Prostate gland (tissue), 2 donors: Measurements from ENCODE around the gene RNF224. TPM values are rescaled to one million over a fixed set of nuclear protein-coding genes. Genes with fewer than 3 reads are reported as not detected.

Experiments
- DNase-seq: peaks from one replicate; pipeline ENCODE4 v3.0.0-alpha.2; 2019; ENCODE audit warnings: low spot score
- H3K27ac ChIP-seq, 2 donors: fragments of 200-600 bp; sonication (generic); 2 replicates each; pipeline ENCODE4 v1.5.1; 2017 to 2019
- H3K27me3 ChIP-seq: fragments of 200-600 bp; sonication (generic); replicated peaks from 2 replicates; pipeline ENCODE4 v1.5.1; 2019; ENCODE audit not compliant: insufficient read depth
- H3K36me3 ChIP-seq, 2 donors: fragments of 200-600 bp; sonication (generic); 1 replicate in 1 of 2; 2 replicates in 1 of 2; pipeline versions ENCODE4 v1.5.1 to v1.8.1; 2017 to 2019
- H3K4me1 ChIP-seq: fragments of 200-600 bp; sonication (generic); replicated peaks from 2 replicates; pipeline ENCODE4 v1.5.1; 2019
- H3K4me3 ChIP-seq, 2 donors: fragments of 200-600 bp; sonication (generic); 2 replicates each; pipeline ENCODE4 v1.5.1; 2017 to 2019
- H3K9me3 ChIP-seq: fragments of 200-600 bp; sonication (generic); 2 replicates; pipeline ENCODE4 v1.5.1; 2017
- POLR2A ChIP-seq: fragments of 450-650 bp; IDR thresholded peaks from one replicate; pipeline ENCODE4 v1.6.1; 2016; ENCODE audit warnings: antibody characterized with exemption, mild to moderate bottlenecking
- POLR2AphosphoS5 ChIP-seq: sonication (generic); formaldehyde crosslinking; IDR thresholded peaks from one replicate; pipeline ENCODE4 v1.6.1; 2017; ENCODE audit warnings: antibody characterized with exemption
- WGBS: methylation state at CpG from one replicate; pipeline ENCODE4 v1.1.5; 2018; 5-methylcytosine and 5-hydroxymethylcytosine counted together
- intact Hi-C: fragments of 100-400 bp; cut with DNase I; formaldehyde crosslinking; loops from one replicate; pipeline ENCODE4 v1.14.2; 2022
- total RNA-seq, 2 donors: library from RNA; depleted of rRNA; stranded (reverse); fragments of >200 nt; gene quantifications; one replicate each; pipeline ENCODE4 v1.1.0, GENCODE V29; 2016
- TF ChIP-seq, protein P1 (sequence below), 4 experiments: fragments of 200-600 bp in 2 of 4; fragments of 450-650 bp in 2 of 4; sonication (generic) in 2 of 4; IDR thresholded peaks; 1 replicate in 3 of 4; 2 replicates in 1 of 4; pipeline ENCODE4 v1.5.1; 2016 to 2019; ENCODE audit warnings: antibody characterized with exemption in 4 of 4, mild to moderate bottlenecking in 2 of 4, moderate library complexity in 2 of 4

RNF224 gene
- total RNA-seq, 2 donors from 2014 or later = not detected

DNA sequence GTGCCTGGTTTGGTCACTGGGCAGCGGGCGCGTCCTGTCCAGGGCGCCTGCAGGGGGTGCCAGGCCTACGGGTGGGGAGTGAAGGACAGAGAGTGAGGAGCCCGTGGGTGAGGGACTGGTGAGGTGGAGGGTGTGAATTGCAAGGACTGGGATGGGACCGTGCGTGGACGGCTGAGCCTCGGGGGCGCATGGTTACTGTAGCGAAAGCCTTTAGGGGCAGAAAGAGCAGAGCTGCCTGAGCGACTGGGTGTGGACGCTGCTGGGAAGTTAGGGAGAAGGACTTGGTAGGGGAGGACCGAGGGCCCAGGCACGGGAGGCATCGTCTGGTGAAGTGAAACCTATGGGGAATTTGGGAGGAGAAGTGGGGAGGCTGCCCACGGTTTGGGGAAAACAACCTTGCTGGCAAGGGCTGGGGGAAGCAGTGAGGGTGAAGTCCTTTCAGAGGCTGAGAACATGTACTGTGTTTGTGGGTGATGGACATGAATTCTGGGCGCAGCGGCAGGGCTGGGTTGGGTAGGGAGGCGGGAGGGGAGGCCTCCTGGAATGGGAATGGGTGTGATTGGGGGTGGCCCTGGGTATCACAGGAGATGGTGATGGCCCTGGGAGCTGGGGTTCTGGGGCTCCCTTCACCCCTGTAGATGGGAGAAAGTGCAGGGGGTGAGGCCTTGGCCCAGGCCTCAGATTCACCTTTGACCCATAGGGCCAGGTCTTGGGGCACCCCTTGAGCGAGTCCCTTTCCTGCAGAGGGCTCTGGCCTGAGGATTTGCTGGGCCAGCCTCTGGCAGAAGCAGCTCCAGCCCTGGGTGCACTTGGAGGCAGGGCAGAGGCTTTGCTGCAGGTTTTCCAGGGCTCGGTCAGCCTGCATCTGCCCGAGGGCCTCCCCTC, 48.5 kb downstream of the RNF224 start:
- Histone ChIP-seq H3K4me1 (peaks cover 16% of the 10 kb centered on the region), H3K27ac (no peak overlapping the region), H3K4me3 (no peak overlapping the region), H3K27me3 (peaks cover 3% of the 10 kb centered on the region), H3K36me3 (peaks cover 0 to 12% of the 10 kb centered on the region in 2 donors), H3K9me3 (no peaks in the 10 kb centered on the region)
- DNase-seq = no peak
- WGBS = 85% methylated on average over 24 of the region's 24 CpGs
- intact Hi-C loops = no loop called here
- TF ChIP-seq, protein P1, sequence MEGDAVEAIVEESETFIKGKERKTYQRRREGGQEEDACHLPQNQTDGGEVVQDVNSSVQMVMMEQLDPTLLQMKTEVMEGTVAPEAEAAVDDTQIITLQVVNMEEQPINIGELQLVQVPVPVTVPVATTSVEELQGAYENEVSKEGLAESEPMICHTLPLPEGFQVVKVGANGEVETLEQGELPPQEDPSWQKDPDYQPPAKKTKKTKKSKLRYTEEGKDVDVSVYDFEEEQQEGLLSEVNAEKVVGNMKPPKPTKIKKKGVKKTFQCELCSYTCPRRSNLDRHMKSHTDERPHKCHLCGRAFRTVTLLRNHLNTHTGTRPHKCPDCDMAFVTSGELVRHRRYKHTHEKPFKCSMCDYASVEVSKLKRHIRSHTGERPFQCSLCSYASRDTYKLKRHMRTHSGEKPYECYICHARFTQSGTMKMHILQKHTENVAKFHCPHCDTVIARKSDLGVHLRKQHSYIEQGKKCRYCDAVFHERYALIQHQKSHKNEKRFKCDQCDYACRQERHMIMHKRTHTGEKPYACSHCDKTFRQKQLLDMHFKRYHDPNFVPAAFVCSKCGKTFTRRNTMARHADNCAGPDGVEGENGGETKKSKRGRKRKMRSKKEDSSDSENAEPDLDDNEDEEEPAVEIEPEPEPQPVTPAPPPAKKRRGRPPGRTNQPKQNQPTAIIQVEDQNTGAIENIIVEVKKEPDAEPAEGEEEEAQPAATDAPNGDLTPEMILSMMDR (IDR thresholded peaks at IDR 0.05) = no peak
- TF ChIP-seq POLR2A (no peak), POLR2AphosphoS5 (no peak)

DNA sequence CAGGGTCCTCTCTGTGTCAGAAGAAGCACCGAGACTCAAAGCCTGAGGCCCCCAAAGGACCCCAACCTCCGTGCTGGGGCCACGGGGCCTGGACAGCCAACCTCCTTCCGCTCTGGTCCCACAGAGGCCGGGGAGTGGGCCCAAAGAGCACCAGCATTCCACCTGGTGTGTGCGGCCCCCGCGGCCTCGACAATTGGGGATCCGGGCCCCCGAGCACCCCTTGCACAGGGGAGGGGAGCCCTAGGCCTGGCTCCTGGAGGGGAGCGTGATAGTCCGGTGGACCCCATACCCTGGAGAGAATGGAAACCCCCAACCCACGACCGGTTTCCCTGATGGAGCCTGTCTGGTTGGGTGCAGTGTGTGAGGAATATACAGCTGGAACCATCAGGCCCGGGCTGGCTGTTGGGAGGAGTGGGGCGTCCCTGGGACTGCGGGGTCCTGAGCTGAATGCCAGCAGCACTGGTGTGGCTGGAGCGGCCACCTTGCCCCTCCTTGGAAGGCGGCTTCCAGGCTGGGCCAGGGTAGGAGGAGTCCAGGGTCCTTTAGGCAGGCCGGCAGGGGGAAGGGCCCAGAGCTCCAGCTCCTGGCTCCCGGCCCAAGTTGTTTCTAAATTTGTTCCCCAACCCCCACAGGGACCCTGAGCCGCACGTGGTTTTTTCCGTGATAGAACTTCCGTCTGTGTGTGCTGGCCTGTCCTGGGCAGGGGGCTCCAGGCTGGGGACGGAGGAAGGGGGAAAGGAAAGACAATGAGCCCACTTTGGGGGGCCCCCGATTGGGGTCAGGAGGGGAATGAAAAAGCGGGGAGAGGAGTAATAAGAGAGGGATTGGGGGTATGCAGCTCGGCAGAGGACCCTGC, 49.4 kb downstream of the RNF224 start:
- WGBS = 51% methylated on average over 27 of the region's 30 CpGs

DNA sequence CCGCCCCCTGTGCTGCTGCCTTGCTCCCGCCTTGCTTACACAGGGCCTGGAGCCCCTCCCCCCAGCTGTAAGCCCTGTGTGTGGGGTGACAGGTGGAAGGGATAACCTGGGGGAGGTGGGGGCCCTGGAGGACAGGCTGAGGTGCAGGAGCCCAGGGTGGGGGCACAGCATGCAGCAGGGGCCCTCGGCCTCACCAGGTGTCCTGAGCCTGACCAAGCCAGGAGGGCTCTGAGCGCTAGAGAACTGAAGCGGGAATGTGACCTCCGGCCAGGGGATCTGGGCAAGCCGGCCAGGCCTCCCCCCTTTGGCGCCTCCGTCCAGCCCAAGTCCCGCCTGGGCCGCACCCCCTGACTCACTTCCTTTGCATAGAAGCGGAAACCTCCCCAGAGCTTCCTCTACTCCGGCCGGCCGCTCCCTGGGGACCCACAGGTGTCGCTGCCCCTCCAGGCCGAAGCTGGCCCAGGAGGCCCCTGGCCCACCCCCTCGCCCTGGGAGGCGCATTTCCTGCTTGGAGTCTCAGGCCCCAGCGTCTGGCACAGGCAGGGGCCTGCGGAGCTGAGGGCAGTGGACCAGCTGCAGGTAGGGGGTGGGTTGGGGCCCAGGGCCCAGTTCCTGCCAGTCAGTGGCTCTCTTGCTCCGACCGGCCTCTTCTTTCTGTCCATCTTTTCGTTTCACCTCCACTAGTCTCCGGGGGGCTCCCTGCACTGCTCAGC, 50.2 kb downstream of the RNF224 start, which contains the start of gene TOR4A:
TSS of gene TOR4A (plus strand) at position 398 of the 713 bp plus-strand sequence. CDS start 964 bp downstream, outside the sequence.
- intact Hi-C loops = no loop called here

More for the DNA sequence above, 49.4 kb downstream of the RNF224 start:
- Histone ChIP-seq H3K4me1 (peaks cover 13% of the 10 kb centered on the region), H3K9me3 (no peaks in the 10 kb centered on the region), H3K27ac (peak overlapping the region; percentile 27 to 41), H3K4me3 (no peak overlapping the region), H3K27me3 (peaks cover 3% of the 10 kb centered on the region), H3K36me3 (peaks cover 0 to 12% of the 10 kb centered on the region in 2 donors)
- no peak for DNase-seq
- TF ChIP-seq, protein P1 (IDR thresholded peaks at IDR 0.05) = no peak
- TF ChIP-seq POLR2AphosphoS5 (no peak), POLR2A (no peak)
- intact Hi-C loops = no loop called here

DNA sequence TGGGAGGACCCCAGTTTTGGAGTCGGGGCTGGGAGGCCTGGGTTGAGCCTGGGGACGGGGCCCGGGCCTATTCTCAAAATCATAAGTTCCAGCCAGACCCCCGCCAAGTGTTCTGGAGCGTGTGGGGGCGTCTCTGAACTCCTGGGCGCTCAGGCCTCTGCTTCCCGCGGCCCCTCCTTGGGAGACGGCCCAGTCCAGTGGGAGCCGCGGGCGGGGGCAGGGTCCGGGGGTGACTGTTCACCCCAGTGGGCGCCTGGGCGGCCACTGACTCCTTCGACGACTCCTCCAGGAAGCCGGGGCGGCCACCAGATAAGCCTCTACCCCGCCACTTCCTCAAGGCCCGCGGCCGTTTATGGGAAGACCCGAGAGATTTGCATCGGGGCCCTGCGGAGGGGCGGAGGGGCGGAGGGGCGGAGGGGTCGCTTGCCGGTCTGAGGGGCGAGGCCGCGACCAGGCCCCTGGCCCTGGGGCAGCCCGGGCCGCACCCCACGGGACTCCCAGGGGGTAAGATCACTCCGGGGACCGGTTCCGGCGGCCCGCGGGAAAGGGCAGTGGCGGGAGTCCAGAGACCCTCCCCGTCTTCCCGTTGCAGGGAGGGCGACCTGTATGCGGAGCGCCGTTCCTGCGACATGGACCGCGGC, 50.9 kb downstream of the RNF224 start:
- Histone ChIP-seq H3K36me3 (no peaks in the 10 kb centered on the region), H3K9me3 (no peaks in the 10 kb centered on the region), H3K4me3 (peak overlapping the region; percentile 16 to 18), H3K4me1 (peaks cover 13% of the 10 kb centered on the region), H3K27me3 (peaks cover 3% of the 10 kb centered on the region), H3K27ac (peak overlapping the region in 1 of 2 donors; percentile 41)
- DNase-seq = no peak
- intact Hi-C loops = no loop called here
- TF ChIP-seq, protein P1 (IDR thresholded peaks at IDR 0.05) = no peak
- TF ChIP-seq POLR2A (no peak), POLR2AphosphoS5 (no peak)
- WGBS = 12% methylated on average over 18 of the region's 54 CpGs

More for the DNA sequence above, 50.2 kb downstream of the RNF224 start, which contains the start of gene TOR4A:
- H3K4me3 ChIP-seq = peak within 1 kb of the TSS; percentile 16 to 18
- peak; percentile 25 for TF ChIP-seq POLR2A
- TF ChIP-seq, protein P1 (IDR thresholded peaks at IDR 0.05) = no peak
- peaks cover 0 to 7% of the 10 kb centered on the region in 2 donors for H3K36me3 ChIP-seq
- H3K4me1 ChIP-seq = peaks cover 13% of the 10 kb centered on the region
- H3K27ac ChIP-seq = peak within 1 kb of the TSS; percentile 27 to 41
- no peak for DNase-seq
- H3K9me3 ChIP-seq = no peaks in the 10 kb centered on the region
- peaks cover 3% of the 10 kb centered on the region for H3K27me3 ChIP-seq
- WGBS = 41% methylated on average over 25 of the region's 25 CpGs
